ENCODE results near the gene TNFAIP8L2. TPM values are rescaled to one million over a fixed set of nuclear protein-coding genes. Genes with fewer than 3 reads are reported as not detected.
A peak's percentile ranks its signal among the peaks of the same experiment; 100 is the strongest.

TNFAIP8L2 gene
- total RNA-seq (0.45 TPM in 1 of 2 replicates, not detected in the other), polyA plus RNA-seq (0.20 and 0.39 TPM in 2 replicates)

DNA sequence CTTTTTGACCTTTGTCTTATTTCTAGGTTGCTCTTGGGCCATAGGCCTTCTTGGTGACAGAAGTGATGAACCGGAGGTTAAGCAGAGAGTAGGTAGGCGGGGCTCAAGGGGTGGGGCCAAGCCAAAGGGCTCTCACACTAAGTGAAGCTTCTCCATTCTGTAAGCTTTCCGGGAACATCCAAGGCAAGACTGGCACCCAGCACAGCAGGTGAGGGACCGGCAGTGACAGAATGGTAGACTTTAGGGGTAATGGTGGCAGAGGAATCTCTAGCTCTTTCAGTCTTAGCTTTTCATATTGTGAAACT lies at the start of gene TNFAIP8L2:
Gene TNFAIP8L2, plus strand, starts transcription at position 135 of the 305 bp plus-strand sequence. CDS start 2,049 bp downstream, outside the sequence.
- H3K4me3 ChIP-seq, result no peak within 1 kb of the TSS
- TF ChIP-seq, protein P1, sequence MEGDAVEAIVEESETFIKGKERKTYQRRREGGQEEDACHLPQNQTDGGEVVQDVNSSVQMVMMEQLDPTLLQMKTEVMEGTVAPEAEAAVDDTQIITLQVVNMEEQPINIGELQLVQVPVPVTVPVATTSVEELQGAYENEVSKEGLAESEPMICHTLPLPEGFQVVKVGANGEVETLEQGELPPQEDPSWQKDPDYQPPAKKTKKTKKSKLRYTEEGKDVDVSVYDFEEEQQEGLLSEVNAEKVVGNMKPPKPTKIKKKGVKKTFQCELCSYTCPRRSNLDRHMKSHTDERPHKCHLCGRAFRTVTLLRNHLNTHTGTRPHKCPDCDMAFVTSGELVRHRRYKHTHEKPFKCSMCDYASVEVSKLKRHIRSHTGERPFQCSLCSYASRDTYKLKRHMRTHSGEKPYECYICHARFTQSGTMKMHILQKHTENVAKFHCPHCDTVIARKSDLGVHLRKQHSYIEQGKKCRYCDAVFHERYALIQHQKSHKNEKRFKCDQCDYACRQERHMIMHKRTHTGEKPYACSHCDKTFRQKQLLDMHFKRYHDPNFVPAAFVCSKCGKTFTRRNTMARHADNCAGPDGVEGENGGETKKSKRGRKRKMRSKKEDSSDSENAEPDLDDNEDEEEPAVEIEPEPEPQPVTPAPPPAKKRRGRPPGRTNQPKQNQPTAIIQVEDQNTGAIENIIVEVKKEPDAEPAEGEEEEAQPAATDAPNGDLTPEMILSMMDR (IDR thresholded peaks at IDR 0.05; ENCODE audit: low read depth, low read length), result no peak
- no peak for DNase-seq (ENCODE audit: low read depth in 1 of 2, low spot score in 1 of 2)

DNA sequence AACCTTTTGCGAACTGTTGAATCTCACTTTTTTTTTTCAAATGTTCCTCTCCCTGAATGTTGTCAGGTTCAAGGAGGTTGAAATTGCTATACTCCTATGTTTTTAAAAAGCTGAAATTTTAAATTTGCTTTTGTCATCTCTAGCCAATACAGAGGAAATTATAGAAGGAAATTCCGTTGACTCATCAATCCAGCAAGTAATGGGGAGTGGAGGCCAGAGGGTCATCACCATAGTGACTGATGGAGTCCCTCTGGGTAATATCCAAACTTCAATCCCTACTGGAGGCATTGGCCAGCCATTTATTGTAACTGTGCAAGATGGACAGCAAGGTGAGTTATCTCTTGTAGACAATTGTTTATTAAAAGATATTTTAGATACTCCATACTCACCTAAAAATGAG lies 49.6 kb upstream of the TNFAIP8L2 start:
- H3K27ac ChIP-seq, result no peak overlapping the region
- H3K27me3 ChIP-seq, result no peaks in the 10 kb centered on the region
- no peaks in the 10 kb centered on the region for H3K36me3 ChIP-seq
- TF ChIP-seq, protein P1 (IDR thresholded peaks at IDR 0.05; ENCODE audit: low read depth, low read length), result no peak
- DNase-seq (ENCODE audit: low read depth in 1 of 2, low spot score in 1 of 2), result peak in 1 of 2 donors; percentile 26
- H3K4me1 ChIP-seq (ENCODE audit: low read depth), result no peaks in the 10 kb centered on the region
- no peak overlapping the region for H3K4me3 ChIP-seq
- no peaks in the 10 kb centered on the region for H3K9me3 ChIP-seq (ENCODE audit: low read depth)

More for the DNA sequence above, at the start of gene TNFAIP8L2:
- H3K9me3 ChIP-seq (ENCODE audit: low read depth), result no peaks in the 10 kb centered on the region
- H3K27me3 ChIP-seq, result no peaks in the 10 kb centered on the region
- H3K27ac ChIP-seq, result no peak within 1 kb of the TSS
- no peaks in the 10 kb centered on the region for H3K4me1 ChIP-seq (ENCODE audit: low read depth)
- H3K36me3 ChIP-seq, result peaks cover 10% of the 10 kb centered on the region

DNA sequence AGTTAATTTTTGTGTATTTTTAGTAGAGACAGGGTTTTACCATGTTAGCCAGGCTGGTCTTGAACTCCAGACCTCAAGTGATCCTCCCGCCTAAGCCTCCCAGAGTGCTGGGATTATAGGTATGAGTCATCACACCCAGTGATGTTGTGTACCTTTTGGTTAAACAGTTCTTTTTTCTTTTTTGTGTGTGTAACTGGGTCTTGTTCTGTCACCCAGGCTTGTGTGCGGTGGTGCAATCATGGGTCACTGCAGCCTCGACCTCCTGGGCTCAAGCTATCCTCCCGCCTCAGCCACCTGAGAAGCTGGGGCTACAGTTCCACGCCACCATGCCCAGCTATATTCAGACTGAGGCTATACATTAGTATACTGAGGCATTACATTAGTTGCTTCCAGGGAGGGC lies 48.1 kb upstream of the TNFAIP8L2 start:
- no peaks in the 10 kb centered on the region for H3K27me3 ChIP-seq
- TF ChIP-seq, protein P1 (IDR thresholded peaks at IDR 0.05; ENCODE audit: low read depth, low read length), result no peak
- no peak overlapping the region for H3K4me3 ChIP-seq
- no peak overlapping the region for H3K27ac ChIP-seq
- no peaks in the 10 kb centered on the region for H3K4me1 ChIP-seq (ENCODE audit: low read depth)
- no peaks in the 10 kb centered on the region for H3K36me3 ChIP-seq
- no peaks in the 10 kb centered on the region for H3K9me3 ChIP-seq (ENCODE audit: low read depth)
- no peak for DNase-seq (ENCODE audit: low read depth in 1 of 2, low spot score in 1 of 2)

DNA sequence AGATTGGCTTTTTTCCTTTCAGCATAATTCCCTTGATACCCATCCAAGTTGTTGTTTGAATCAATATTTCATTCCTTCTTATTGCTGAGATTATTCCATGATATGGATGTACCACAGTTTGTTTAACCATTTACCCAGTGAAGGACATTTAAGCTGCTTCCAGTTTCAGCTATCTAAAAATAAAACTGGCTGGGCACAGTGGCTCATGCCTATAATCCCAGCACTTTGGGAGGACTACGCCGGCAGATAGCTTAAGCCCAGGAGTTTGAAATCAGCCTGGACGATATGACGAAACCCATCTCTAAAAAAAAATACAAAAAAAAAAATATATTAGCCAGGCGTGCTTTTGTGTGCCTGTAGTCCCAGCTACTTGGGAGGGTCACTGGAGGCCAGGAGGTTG lies 42.6 kb upstream of the TNFAIP8L2 start:
- TF ChIP-seq, protein P1 (IDR thresholded peaks at IDR 0.05; ENCODE audit: low read depth, low read length), result no peak

DNA sequence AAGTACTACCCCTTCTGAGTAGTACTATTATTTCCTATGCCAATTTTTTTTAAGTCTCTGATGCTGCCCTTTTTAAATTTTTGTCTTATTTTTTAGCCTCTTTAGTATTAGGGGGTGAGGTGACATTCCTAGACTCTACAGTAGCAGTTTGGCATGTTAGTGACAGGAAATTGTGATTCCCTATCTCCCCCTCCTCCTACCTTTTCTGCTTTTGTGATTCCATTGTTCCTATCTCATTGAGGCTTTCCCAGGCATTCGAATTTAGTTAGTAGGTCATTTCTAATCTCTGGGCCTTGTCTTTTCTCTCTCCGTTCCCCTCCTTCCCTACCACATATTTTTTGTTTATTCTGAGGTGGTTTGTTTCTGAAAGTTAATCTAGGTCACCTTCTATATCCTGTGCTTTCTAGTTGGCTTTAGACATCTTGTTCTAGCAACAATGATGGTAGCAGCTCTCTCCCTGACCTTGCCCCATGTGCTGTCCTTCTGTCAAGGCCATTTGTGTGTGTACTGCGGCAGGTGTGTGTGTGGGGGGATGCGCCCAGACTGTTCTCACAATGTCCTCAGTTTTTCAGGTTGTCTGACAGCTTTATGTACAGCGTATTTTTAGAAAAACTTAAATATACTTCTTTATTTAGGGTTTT lies 31.6 kb upstream of the TNFAIP8L2 start:
- Histone ChIP-seq H3K4me1 (ENCODE audit: low read depth) (peaks cover 11% of the 10 kb centered on the region), H3K9me3 (ENCODE audit: low read depth) (no peaks in the 10 kb centered on the region), H3K4me3 (no peak overlapping the region), H3K27me3 (no peaks in the 10 kb centered on the region), H3K36me3 (no peaks in the 10 kb centered on the region), H3K27ac (no peak overlapping the region)
- no peak for DNase-seq (ENCODE audit: low read depth in 1 of 2, low spot score in 1 of 2)
- TF ChIP-seq, protein P1 (IDR thresholded peaks at IDR 0.05; ENCODE audit: low read depth, low read length), result no peak

More for the DNA sequence above, 42.6 kb upstream of the TNFAIP8L2 start:
- Histone ChIP-seq H3K27ac (no peak overlapping the region), H3K36me3 (no peaks in the 10 kb centered on the region), H3K4me1 (ENCODE audit: low read depth) (no peaks in the 10 kb centered on the region), H3K27me3 (no peaks in the 10 kb centered on the region), H3K4me3 (no peak overlapping the region), H3K9me3 (ENCODE audit: low read depth) (no peaks in the 10 kb centered on the region)
- DNase-seq (ENCODE audit: low read depth in 1 of 2, low spot score in 1 of 2), result no peak
